ENCODE data around the gene MRPS6.

MRPS6 gene

GRCh38 chr21:34027721-34028461, 45.5 kb upstream of the MRPS6 start:
- Histone ChIP-seq H4K20me1 (ENCODE audit: control insufficient read depth, insufficient read depth, low read depth, low read length) (no peaks in the 10 kb centered on the region), H3K4me1 (ENCODE audit: control insufficient read depth, low read length) (peaks cover 14% of the 10 kb centered on the region), H3K4me3 (ENCODE audit: low read length) (no peak overlapping the region), H3K9me2 (replicated peaks; ENCODE audit: control insufficient read depth, low read length) (no peaks in the 10 kb centered on the region), H3F3A (ENCODE audit: control insufficient read depth, insufficient read depth) (peaks cover 5% of the 10 kb centered on the region), H3K36me3 (ENCODE audit: control insufficient read depth, low read length) (no peaks in the 10 kb centered on the region), H3K9me3 (ENCODE audit: control insufficient read depth, insufficient read depth, low read length) (no peaks in the 10 kb centered on the region), H3K27ac (ENCODE audit: low read depth, low read length) (no peak overlapping the region), H3K79me2 (ENCODE audit: control insufficient read depth, low read length) (no peaks in the 10 kb centered on the region), H3K27me3 (ENCODE audit: control insufficient read depth, low read length) (no peaks in the 10 kb centered on the region), H3K4me2 (ENCODE audit: low read length) (no peak overlapping the region)
- TF ChIP-seq EZH2phosphoT487 (IDR thresholded peaks at IDR 0.05; ENCODE audit: borderline replicate concordance, low read length) (no peak), CTCF (IDR thresholded peaks at IDR 0.05; ENCODE audit: low read depth, low read length, poor library complexity, severe bottlenecking) (no peak)

GRCh38 chr21:34029743-34030528, 43.4 kb upstream of the MRPS6 start:
- H3K9me3 ChIP-seq (ENCODE audit: control insufficient read depth, insufficient read depth, low read length): no peaks in the 10 kb centered on the region
- no peaks in the 10 kb centered on the region for H3F3A ChIP-seq (ENCODE audit: control insufficient read depth, insufficient read depth)
- TF ChIP-seq EZH2phosphoT487 (IDR thresholded peaks at IDR 0.05; ENCODE audit: borderline replicate concordance, low read length): no peak
- no peak for TF ChIP-seq CTCF (IDR thresholded peaks at IDR 0.05; ENCODE audit: low read depth, low read length, poor library complexity, severe bottlenecking)
- no peaks in the 10 kb centered on the region for H3K79me2 ChIP-seq (ENCODE audit: control insufficient read depth, low read length)
- peak overlapping the region; percentile 48 for H3K4me2 ChIP-seq (ENCODE audit: low read length)
- peaks cover 6% of the 10 kb centered on the region; the same call in 1 of the 2 replicates for H3K4me1 ChIP-seq (ENCODE audit: control insufficient read depth, low read length)
- H3K36me3 ChIP-seq (ENCODE audit: control insufficient read depth, low read length): no peaks in the 10 kb centered on the region
- H3K9me2 ChIP-seq (replicated peaks; ENCODE audit: control insufficient read depth, low read length): no peaks in the 10 kb centered on the region
- H3K27me3 ChIP-seq (ENCODE audit: control insufficient read depth, low read length): no peaks in the 10 kb centered on the region
- H4K20me1 ChIP-seq (ENCODE audit: control insufficient read depth, insufficient read depth, low read depth, low read length): no peaks in the 10 kb centered on the region
- no peak overlapping the region for H3K27ac ChIP-seq (ENCODE audit: low read depth, low read length)
- peak overlapping the region; percentile 26 for H3K4me3 ChIP-seq (ENCODE audit: low read length)

GRCh38 chr21:34031835-34032370, 41.5 kb upstream of the MRPS6 start:
- Histone ChIP-seq H3K9me3 (ENCODE audit: control insufficient read depth, insufficient read depth, low read length) (no peaks in the 10 kb centered on the region), H3K9me2 (replicated peaks; ENCODE audit: control insufficient read depth, low read length) (no peaks in the 10 kb centered on the region), H4K20me1 (ENCODE audit: control insufficient read depth, insufficient read depth, low read depth, low read length) (no peaks in the 10 kb centered on the region), H3K4me2 (ENCODE audit: low read length) (no peak overlapping the region), H3K4me1 (ENCODE audit: control insufficient read depth, low read length) (peaks cover 6% of the 10 kb centered on the region; the same call in 1 of the 2 replicates), H3K36me3 (ENCODE audit: control insufficient read depth, low read length) (no peaks in the 10 kb centered on the region), H3K27ac (ENCODE audit: low read depth, low read length) (no peak overlapping the region), H3K79me2 (ENCODE audit: control insufficient read depth, low read length) (no peaks in the 10 kb centered on the region), H3K27me3 (ENCODE audit: control insufficient read depth, low read length) (no peaks in the 10 kb centered on the region), H3F3A (ENCODE audit: control insufficient read depth, insufficient read depth) (no peaks in the 10 kb centered on the region), H3K4me3 (ENCODE audit: low read length) (no peak overlapping the region)
- TF ChIP-seq CTCF (IDR thresholded peaks at IDR 0.05; ENCODE audit: low read depth, low read length, poor library complexity, severe bottlenecking): no peak
- no peak for TF ChIP-seq EZH2phosphoT487 (IDR thresholded peaks at IDR 0.05; ENCODE audit: borderline replicate concordance, low read length)
